Camera-type eye (tissue), 1 donor: ENCODE measurements around the gene EXD3. TPM values are rescaled to one million over a fixed set of nuclear protein-coding genes. Genes with fewer than 3 reads are reported as not detected.

Experiments
- total RNA-seq: library from RNA; depleted of rRNA; stranded (reverse); fragments of >200 nt; gene quantifications from one replicate; pipeline ENCODE4 v1.2.3, GENCODE V29; 2014

Gene EXD3, protein sequence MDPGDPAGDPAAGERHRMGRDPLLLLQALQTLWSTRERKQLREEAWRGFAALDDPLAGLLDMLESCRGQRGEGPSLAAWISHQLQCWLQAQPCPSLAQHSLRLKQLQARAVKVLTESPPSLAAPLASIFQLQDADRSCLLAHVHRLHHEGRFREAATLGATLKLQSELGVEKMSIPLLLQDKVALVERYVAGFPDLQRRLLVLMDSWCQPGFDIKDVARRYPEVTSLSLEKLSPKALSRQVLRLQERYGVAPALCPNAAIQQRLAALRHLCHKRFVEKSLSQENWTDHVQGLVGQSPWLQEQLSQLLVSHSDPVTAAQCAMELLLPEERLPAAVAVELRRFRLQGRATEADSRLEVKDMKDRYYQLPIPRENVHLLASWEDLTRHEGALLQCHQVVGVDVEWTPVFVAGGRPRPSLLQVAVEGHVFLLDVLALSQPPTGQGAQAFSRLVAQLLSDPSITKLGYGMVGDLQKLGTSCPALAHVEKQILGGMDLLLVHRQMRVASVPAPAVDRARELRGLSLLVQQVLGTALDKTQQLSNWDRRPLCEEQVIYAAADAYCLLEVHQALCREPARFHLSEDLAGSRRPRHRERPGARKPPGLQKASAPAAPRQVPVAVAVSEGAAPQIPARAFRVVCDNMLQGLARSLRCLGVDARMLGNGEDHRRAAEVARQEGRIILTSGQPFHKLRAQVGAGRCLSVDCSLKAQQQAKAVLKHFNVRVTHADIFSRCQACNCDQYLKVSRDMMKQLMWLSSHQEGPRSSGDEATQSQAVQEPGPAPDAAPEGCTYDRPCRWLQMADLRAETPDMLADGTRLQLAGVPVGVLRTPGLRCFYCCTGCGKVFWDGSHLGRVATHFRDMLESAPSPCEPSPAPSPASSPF
- total RNA-seq, result 22.0 TPM

DNA sequence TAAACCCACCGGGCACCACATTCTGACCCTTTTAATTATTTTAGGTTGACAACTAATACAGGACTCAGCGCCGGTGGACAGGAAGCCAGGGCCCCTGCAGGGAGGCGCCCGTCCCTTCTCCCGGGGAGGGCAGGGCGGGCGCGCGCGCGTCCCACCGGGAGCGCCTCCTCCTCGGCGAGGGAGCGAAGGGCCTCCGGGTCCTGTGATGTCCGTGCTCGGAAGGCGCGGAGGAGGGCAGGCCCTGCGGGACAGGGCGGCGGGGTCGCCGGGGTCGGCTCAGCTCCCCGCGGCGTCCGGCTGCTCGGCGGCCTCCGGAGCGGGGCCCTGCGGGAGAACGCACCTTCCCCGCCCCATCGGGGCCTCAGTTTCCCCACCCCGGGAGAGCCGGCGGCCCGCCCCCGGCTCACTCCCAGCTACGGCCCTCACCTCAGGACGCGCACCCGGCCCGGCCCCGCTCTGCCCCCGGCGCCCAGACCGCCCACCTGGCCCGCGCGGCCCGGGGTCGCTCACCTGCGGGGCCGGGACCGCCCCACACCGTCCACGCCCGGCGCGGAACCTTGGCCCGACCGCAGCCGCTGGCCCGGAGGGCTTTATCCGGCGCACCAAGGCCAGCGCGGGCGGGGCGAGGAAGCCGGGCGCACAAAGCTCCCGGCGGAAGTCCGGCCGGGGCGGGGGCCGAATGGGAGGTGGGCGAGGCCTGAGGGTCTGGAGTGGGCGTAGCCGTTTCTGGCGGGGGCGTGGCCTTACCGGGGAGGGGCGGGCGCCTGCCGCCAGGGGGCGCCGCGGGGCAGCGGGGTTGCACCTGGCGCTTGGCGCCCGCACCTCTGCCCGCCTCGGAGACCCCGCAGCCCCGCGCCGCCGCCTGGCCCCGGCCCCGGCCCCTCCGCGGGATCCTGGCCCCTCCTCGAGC, at the start of gene EXD3, which contains the start of gene NOXA1:
TSS of gene EXD3 (minus strand) at position 559 of the 910 bp plus-strand sequence. CDS start 27,805 bp downstream, outside the sequence.
TSS of gene NOXA1 (plus strand) at position 790 of the 910 bp plus-strand sequence. CDS start 137 bp downstream, outside the sequence.

DNA sequence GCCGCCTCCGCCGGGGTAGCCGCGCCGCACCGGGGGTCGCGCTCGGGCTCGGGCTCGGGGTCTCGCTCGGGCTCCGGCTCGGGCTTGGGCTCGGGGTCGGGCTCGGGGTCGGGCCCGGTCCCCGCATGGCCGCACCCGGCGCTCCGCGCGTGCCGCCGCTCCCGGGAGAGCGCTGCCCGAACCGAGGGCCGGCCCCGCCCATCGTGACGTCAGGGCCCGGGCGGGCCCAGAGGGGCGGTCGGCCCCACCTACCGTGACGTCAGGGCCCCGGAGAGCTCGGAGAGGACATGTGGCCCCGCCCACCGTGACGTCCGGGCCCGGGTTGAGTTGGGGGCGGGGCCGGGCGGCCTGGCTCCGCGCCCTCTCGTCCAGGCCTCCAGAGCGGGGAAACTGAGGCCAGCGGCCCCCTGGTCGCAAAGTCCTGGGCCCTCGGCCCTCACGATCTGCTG, 36.2 kb upstream of the EXD3 start, which contains the start of gene NSMF:
TSS of gene NSMF (minus strand) at position 183 of the 449 bp plus-strand sequence. CDS start 232 bp downstream, outside the sequence.

DNA sequence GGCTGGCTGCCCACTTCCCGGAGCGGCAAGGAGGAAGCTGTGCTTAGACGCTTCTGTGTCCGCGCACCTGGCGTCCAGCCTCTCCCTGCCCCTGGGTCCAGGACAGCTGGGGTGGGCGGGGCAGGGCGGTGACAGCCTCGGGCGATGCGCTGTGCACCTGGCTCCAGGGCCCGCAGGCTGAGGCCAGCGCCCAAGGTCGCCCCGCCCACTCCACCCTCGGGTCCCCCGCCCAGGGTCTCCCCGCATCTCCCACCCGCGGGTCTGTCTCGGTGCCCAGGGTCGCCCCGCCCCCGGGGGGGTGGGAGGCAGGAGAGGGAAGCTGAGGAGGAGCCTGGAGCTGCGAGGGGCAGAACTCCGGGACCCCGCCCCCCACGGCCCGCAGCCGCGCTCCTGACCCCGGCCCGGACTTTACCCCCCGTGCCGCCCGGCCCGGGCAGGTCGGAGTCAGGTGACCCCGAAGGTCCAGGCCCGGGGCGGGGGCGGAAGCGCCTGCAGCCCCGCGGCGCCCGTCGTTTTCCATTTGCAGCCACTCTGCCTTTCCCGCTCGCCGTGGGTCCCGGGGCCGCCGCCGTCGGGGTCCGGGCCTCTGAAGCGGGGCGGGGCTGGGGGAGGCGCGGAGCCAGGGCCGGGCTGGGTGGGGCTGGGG, 18.4 kb upstream of the EXD3 start, which contains the start of gene ENTPD8:
TSS of gene ENTPD8 (minus strand) at position 69 of the 646 bp plus-strand sequence. CDS start 3,072 bp downstream, outside the sequence.

DNA sequence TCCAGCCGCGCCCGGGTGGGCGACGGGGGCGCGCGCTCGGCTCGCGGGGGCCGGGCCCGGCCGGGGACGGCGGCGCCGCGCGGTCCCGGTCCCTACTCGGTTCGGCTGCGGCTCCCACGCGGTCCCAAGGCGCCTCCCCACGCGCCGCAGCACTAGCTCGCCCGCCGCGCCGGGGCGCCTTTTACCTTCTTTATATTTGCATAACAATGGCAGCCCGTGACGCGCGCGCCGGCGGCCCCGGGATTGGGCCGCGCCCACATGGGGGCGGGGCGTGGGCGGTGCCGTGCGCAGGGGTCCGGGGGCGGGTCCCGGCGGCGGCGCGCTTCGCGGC, 120.9 kb downstream of the EXD3 start, which contains the start of gene NRARP:
TSS of gene NRARP (minus strand) at position 154 of the 331 bp plus-strand sequence. CDS start 343 bp downstream, outside the sequence.

DNA sequence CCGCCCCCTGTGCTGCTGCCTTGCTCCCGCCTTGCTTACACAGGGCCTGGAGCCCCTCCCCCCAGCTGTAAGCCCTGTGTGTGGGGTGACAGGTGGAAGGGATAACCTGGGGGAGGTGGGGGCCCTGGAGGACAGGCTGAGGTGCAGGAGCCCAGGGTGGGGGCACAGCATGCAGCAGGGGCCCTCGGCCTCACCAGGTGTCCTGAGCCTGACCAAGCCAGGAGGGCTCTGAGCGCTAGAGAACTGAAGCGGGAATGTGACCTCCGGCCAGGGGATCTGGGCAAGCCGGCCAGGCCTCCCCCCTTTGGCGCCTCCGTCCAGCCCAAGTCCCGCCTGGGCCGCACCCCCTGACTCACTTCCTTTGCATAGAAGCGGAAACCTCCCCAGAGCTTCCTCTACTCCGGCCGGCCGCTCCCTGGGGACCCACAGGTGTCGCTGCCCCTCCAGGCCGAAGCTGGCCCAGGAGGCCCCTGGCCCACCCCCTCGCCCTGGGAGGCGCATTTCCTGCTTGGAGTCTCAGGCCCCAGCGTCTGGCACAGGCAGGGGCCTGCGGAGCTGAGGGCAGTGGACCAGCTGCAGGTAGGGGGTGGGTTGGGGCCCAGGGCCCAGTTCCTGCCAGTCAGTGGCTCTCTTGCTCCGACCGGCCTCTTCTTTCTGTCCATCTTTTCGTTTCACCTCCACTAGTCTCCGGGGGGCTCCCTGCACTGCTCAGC, 145.5 kb downstream of the EXD3 start, which contains the start of gene TOR4A:
TSS of gene TOR4A (plus strand) at position 398 of the 713 bp plus-strand sequence. CDS start 964 bp downstream, outside the sequence.

Other genes starting within 250 kb of the EXD3 start
- 42.9 TPM for gene ANAPC2, start 234.6 kb downstream of the EXD3 start, total RNA-seq
- gene SSNA1, start 234.5 kb downstream of the EXD3 start, total RNA-seq, result 51.1 TPM
- 11.3 TPM for gene TPRN, start 222.4 kb downstream of the EXD3 start, total RNA-seq
- 34.2 TPM for gene TMEM203, start 217.5 kb downstream of the EXD3 start, total RNA-seq
- 10.3 TPM for gene NDOR1, start 217.5 kb downstream of the EXD3 start, total RNA-seq
- gene RNF208, start 200.9 kb downstream of the EXD3 start, total RNA-seq, result 2.7 TPM
- 0.60 TPM for gene CYSRT1, start 198.0 kb downstream of the EXD3 start, total RNA-seq
- gene RNF224, start 195.7 kb downstream of the EXD3 start, total RNA-seq, result not detected
- not detected for gene SLC34A3, start 192.3 kb downstream of the EXD3 start, total RNA-seq
- 374 TPM for gene TUBB4B, start 181.9 kb downstream of the EXD3 start, total RNA-seq
- gene STPG3, start 171.9 kb downstream of the EXD3 start, total RNA-seq, result not detected
- gene NELFB, start 167.8 kb downstream of the EXD3 start, total RNA-seq, result 39.1 TPM
- 3.7 TPM for gene TOR4A, start 145.4 kb downstream of the EXD3 start, total RNA-seq
- gene NRARP, start 120.9 kb downstream of the EXD3 start, total RNA-seq, result 23.3 TPM
- gene NOXA1, start 231 bp upstream of the EXD3 start, total RNA-seq, result 4.2 TPM
- gene ENTPD8, start 18.2 kb upstream of the EXD3 start, total RNA-seq, result 0.60 TPM
- gene NSMF, start 36.2 kb upstream of the EXD3 start, total RNA-seq, result 27.7 TPM
- 3.0 TPM for gene PNPLA7, start 127.2 kb upstream of the EXD3 start, total RNA-seq
- 18.1 TPM for gene MRPL41, start 128.7 kb upstream of the EXD3 start, total RNA-seq
- gene DPH7, start 155.8 kb upstream of the EXD3 start, total RNA-seq, result 40.6 TPM
- gene ZMYND19, start 167.3 kb upstream of the EXD3 start, total RNA-seq, result 15.4 TPM
- gene ARRDC1, start 182.5 kb upstream of the EXD3 start, total RNA-seq, result 27.5 TPM
- 112 TPM for gene EHMT1, start 195.8 kb upstream of the EXD3 start, total RNA-seq